Stimulated activated CD8-positive, alpha-beta memory T cell treated with anti-CD3 and anti-CD28 coated beads, Interleukin-4, amount 100 ng/mL, for 24 hours (primary cell): ENCODE data around the gene PCDH15.
"Not testable (repeated sequence)": the region's sequence is repeated elsewhere in the genome, so short reads cannot be mapped to it uniquely, and the experiment has no call there.

Source experiments
- DNase-seq: peaks from one replicate; pipeline ENCODE4 v3.0.0-alpha.2; 2020; ENCODE audit warnings: low read depth

Gene PCDH15

GRCh38 chr10:54554028-54554427 is 247.0 kb downstream of the PCDH15 start:
- DNase-seq, result no peak

GRCh38 chr10:54550016-54550415 is 251.0 kb downstream of the PCDH15 start:
- DNase-seq, result no peak

GRCh38 chr10:54531296-54531695 is 269.7 kb downstream of the PCDH15 start:
- DNase-seq, result no peak

- DNase-seq, result no peak
Measured at GRCh38 chr10:54530299-54530698, 270.7 kb downstream of the PCDH15 start.

GRCh38 chr10:54525816-54526215 is 275.2 kb downstream of the PCDH15 start:
- DNase-seq, result no peak

- not testable (repeated sequence) for DNase-seq
Measured at GRCh38 chr10:54515244-54515643, 285.8 kb downstream of the PCDH15 start.

GRCh38 chr10:54503863-54504262 is 297.2 kb downstream of the PCDH15 start:
- DNase-seq, result no peak

GRCh38 chr10:54501929-54502328 is 299.1 kb downstream of the PCDH15 start:
- no peak for DNase-seq

- no peak for DNase-seq
Measured at GRCh38 chr10:54496852-54497251, 304.2 kb downstream of the PCDH15 start.

GRCh38 chr10:54487743-54488142 is 313.3 kb downstream of the PCDH15 start:
- DNase-seq, result no peak

- DNase-seq, result no peak
Measured at GRCh38 chr10:54485971-54486370, 315.1 kb downstream of the PCDH15 start.

- no peak for DNase-seq
Measured at GRCh38 chr10:54484186-54484585, 316.8 kb downstream of the PCDH15 start.

- no peak for DNase-seq
Measured at GRCh38 chr10:54478601-54479000, 322.4 kb downstream of the PCDH15 start.

GRCh38 chr10:54477738-54478137 is 323.3 kb downstream of the PCDH15 start:
- DNase-seq, result no peak

- DNase-seq, result no peak
Measured at GRCh38 chr10:54470324-54470631, 330.8 kb downstream of the PCDH15 start.

- no peak for DNase-seq
Measured at GRCh38 chr10:54469587-54470323, 331.3 kb downstream of the PCDH15 start.

- no peak for DNase-seq
Measured at GRCh38 chr10:54454271-54454670, 346.8 kb downstream of the PCDH15 start.

GRCh38 chr10:54449056-54449455 is 352.0 kb downstream of the PCDH15 start:
- no peak for DNase-seq

GRCh38 chr10:54444170-54444569 is 356.9 kb downstream of the PCDH15 start:
- DNase-seq, result no peak

- DNase-seq, result no peak
Measured at GRCh38 chr10:54441275-54441674, 359.8 kb downstream of the PCDH15 start.

- no peak for DNase-seq
Measured at GRCh38 chr10:54434782-54435181, 366.2 kb downstream of the PCDH15 start.

GRCh38 chr10:54415483-54415882 is 385.5 kb downstream of the PCDH15 start:
- no peak for DNase-seq

GRCh38 chr10:54402576-54402975 is 398.5 kb downstream of the PCDH15 start:
- no peak for DNase-seq

- no peak for DNase-seq
Measured at GRCh38 chr10:54396031-54396430, 405.0 kb downstream of the PCDH15 start.
